Astrocyte of the cerebellum (primary cell): ENCODE data around the gene MMP14.
"Not testable (repeated sequence)": the region's sequence is repeated elsewhere in the genome, so short reads cannot be mapped to it uniquely, and the experiment has no call there.

Experiments used
- DNase-seq: peaks from one replicate; pipeline ENCODE4 v3.0.0-alpha.2; 2011; ENCODE audit warnings: low read depth
- H3K4me3 ChIP-seq: 2 replicates; pipeline ENCODE4 v1.5.1; 2011; ENCODE audit warnings: mild to moderate bottlenecking, low read depth, low read length, moderate library complexity
- in situ Hi-C: cut with HindIII; loops from 2 replicates; pipeline ENCODE4 v1.10.0; 2017; ENCODE audit warnings: low sequenced_read_pairs
- TF ChIP-seq, protein P1 (sequence below): IDR thresholded peaks from 2 replicates; pipeline ENCODE4 v1.5.1; 2012; ENCODE audit warnings: low read length, low read depth, moderate library complexity, mild to moderate bottlenecking; ENCODE audit errors: missing control alignments

MMP14 gene

DNA sequence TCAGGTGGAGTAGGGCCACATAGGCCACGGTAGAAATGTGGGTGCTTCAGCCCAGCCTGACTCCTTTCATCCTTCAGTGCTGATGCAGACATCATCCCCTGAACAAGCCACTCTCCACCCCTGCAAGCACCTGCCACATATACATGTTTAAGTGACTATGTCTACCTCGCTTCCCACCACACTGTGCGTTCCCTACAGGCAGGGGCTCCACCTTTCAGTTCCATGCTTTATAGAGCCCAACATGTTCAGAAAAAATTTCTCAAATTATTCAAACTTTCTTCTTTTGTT is 32.8 kb upstream of the MMP14 start:
- no peak overlapping the region for H3K4me3 ChIP-seq
- DNase-seq: no peak
- in situ Hi-C loops: loop anchor here (5.0 kb wide), 1 partner anchor 36 kb away; the partner anchor contains the start of gene OXA1L
- TF ChIP-seq, protein P1, sequence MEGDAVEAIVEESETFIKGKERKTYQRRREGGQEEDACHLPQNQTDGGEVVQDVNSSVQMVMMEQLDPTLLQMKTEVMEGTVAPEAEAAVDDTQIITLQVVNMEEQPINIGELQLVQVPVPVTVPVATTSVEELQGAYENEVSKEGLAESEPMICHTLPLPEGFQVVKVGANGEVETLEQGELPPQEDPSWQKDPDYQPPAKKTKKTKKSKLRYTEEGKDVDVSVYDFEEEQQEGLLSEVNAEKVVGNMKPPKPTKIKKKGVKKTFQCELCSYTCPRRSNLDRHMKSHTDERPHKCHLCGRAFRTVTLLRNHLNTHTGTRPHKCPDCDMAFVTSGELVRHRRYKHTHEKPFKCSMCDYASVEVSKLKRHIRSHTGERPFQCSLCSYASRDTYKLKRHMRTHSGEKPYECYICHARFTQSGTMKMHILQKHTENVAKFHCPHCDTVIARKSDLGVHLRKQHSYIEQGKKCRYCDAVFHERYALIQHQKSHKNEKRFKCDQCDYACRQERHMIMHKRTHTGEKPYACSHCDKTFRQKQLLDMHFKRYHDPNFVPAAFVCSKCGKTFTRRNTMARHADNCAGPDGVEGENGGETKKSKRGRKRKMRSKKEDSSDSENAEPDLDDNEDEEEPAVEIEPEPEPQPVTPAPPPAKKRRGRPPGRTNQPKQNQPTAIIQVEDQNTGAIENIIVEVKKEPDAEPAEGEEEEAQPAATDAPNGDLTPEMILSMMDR: no peak

DNA sequence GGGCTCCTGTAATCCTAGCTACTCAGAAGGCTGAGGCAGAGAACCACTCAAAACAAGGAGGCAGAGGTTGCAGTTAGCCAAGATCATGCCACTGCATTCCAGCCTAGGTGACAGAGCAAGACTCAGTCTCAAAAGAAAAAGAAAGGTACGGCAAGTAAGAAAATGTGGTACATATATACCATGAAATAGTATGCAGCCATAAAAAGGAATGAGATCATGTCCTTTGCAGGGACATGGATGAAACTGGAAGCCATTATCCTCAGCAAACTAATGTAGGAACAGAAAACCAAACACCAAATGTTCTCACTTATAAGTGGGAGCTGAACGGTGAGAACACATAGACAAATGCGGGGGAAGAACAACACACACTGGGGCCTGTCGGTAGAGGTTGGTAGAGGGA is 31.1 kb upstream of the MMP14 start:
- DNase-seq, in situ Hi-C loops, H3K4me3 ChIP-seq: not testable (repeated sequence)

DNA sequence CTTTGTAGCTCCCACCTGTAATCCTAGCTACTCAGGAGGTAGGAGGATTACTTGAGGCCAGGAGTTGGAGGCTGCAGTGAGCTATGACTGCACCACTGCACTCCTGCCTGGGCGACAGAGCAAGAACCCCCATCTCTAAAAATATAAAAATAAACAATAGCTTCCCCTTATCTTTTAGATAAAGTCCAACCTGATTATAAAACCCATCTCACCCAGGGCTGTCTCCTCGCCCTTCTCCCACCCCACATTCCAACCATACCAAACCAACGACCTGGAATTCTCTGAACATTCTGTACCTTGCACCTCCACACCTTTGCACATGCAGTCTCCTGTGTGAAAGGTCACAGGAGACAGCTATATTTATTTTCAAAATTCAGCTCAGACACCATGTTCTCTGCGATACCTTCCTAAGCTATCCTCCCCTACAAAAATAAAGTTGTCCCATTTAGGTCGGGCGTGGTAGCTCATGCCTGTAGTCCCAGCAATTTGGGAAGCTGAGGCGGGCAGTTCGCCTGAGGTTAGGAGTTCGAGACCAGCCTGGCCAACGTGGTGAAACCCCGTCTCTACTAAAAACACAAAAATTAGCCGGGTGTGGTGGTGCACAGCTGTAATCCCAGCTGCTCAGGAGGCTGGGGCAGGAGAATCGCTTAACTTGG is 28.8 kb upstream of the MMP14 start:
- TF ChIP-seq, protein P1: no peak
- H3K4me3 ChIP-seq: no peak overlapping the region
- in situ Hi-C loops: no loop called here
- DNase-seq: no peak

DNA sequence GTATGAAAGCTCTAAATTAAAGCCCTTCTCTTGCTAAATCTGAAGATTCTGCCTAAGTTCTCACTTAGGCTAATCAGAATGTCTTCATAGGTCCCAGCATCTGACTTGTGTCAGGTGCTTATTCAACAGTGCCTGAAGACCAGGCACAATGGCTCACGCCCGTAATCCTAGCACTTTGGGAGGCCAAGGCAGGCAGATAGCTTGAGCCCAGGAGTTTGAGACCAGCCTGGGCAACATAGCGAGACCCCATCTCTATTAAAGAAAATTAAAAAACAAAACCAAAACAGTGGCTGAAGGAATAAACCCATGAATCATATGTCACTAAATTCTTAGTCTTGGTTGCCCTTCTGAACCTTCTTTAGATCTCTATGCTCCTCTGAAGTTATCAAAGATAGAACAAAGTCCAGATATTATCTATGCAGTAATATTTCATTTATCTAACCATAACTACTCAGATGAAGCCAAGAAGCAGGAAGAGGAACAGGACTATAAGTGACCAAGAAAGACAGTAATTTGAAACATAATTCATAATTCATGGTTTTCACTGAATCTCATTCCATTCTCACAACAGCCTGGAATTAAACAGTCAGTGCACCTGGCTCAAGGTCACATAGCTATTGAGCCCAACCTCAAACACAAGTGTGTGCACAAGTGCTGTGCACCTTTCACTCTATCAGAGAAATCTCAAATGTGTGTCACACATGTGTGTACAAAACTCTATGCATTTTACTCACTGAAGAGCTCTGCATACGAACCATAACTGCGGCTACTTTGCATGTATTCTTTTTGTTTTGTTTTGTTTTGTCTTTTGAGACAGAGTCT is 27.8 kb upstream of the MMP14 start:
- in situ Hi-C loops: no loop called here
- no peak overlapping the region for H3K4me3 ChIP-seq

DNA sequence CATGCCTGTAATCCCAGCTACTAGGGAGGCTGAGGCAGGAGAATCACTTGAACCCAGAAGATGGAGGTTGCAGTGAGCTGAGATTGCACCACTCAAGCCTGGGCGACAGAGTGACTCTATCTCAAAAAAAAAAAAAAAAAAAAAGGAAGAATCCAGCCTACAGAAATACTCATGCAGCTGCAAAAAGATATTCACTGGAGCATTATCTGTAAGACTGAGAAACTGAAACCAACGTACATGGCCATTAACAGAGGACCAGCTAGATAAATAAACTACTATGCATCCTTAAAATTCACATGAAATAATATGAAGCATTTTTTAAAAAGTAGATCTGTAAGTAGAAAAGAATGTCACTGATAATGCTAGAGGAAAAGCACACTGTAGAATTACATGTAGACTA is 24.7 kb upstream of the MMP14 start:
- no peak for DNase-seq
- in situ Hi-C loops: no loop called here

More for the DNA sequence above, 27.8 kb upstream of the MMP14 start:
- TF ChIP-seq, protein P1: no peak
- no peak for DNase-seq

DNA sequence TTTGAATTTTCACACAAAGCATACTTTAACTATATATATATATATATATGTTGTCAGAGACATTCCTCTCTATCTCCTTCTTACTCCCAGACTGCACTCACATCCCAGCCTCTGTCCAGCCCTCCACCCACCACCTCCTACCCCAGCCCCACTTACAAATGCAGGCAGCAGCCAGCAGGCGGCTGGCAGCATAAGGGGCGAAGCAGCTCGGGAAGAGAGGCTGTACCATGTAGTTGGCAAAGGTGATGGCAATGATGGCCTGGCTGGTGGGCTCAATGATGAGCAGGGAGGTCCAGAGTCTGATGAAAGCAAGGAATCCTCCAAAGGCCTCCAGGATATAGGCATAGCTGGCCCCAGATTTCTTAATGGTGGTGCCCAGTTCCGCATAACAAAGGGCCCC is 23.6 kb upstream of the MMP14 start:
- no peak overlapping the region for H3K4me3 ChIP-seq
- in situ Hi-C loops: no loop called here
- no peak for DNase-seq
- TF ChIP-seq, protein P1: no peak

More for the DNA sequence above, 24.7 kb upstream of the MMP14 start:
- TF ChIP-seq, protein P1: no peak
- no peak overlapping the region for H3K4me3 ChIP-seq

DNA sequence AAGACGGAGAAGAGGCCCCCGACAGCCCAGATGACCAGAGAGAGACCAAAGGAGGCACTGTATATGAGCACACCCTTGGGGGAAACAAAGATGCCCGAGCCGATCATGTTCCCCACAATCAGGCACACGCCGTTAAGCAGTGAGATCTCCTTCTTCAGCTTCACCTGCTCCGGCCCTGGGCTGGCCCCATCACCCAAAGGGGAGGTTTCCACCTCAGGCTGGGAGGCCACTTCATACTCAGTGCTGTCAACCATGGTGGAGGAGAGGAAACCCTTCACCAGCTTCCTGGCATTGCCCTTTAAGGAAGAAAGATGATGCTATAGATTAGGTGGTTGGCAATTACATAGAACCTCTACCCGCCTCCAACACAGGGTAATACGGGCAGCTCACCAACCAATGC is 23.2 kb upstream of the MMP14 start:
- DNase-seq: no peak
- in situ Hi-C loops: no loop called here
- TF ChIP-seq, protein P1: no peak
- H3K4me3 ChIP-seq: no peak overlapping the region
